Stimulated activated CD8-positive, alpha-beta memory T cell treated with anti-CD3 and anti-CD28 coated beads, Interleukin-15, amount 100 ng/mL, for 48 hours (primary cell): Measurements from ENCODE around the gene POLR1D.
"Not testable (repeated sequence)": the region's sequence is repeated elsewhere in the genome, so short reads cannot be mapped to it uniquely, and the experiment has no call there.

Experiments used
- DNase-seq, 2 donors: peaks; one replicate each; pipeline ENCODE4 v3.0.0-alpha.2; 2020; ENCODE audit warnings: low read depth in 2 of 2

POLR1D gene

GRCh38 chr13:27617881-27618321 is 3.8 kb upstream of the POLR1D start:
- no peak for DNase-seq

GRCh38 chr13:27619093-27619727 is 2.5 kb upstream of the POLR1D start:
- DNase-seq = no peak

GRCh38 chr13:27619728-27620376 is 1.8 kb upstream of the POLR1D start:
- no peak for DNase-seq

GRCh38 chr13:27620377-27621115 is 1.1 kb upstream of the POLR1D start, which contains the start of gene LNX2:
Gene LNX2 (minus strand): TSS chr13:27620529. CDS start chr13:27581703, 38,826 bp downstream.
- peak; percentile 96 for DNase-seq

GRCh38 chr13:27621116-27621365 is 651 bp upstream of the POLR1D start:
- DNase-seq = no peak

- DNase-seq = no peak
Measured at GRCh38 chr13:27622102-27622820, 569 bp downstream of the POLR1D start.

GRCh38 chr13:27622881-27623280 is 1.2 kb downstream of the POLR1D start:
- DNase-seq = no peak

- DNase-seq = no peak
Measured at GRCh38 chr13:27624071-27624470, 2.4 kb downstream of the POLR1D start.

- no peak for DNase-seq
Measured at GRCh38 chr13:27625839-27626238, 4.1 kb downstream of the POLR1D start.

GRCh38 chr13:27627380-27627779 is 5.7 kb downstream of the POLR1D start:
- DNase-seq = no peak

GRCh38 chr13:27628081-27628480 is 6.4 kb downstream of the POLR1D start:
- DNase-seq = no peak

- DNase-seq = not testable (repeated sequence)
Measured at GRCh38 chr13:27628766-27629165, 7.1 kb downstream of the POLR1D start.

GRCh38 chr13:27631156-27631555 is 9.5 kb downstream of the POLR1D start:
- no peak for DNase-seq

GRCh38 chr13:27631665-27632064 is 10.0 kb downstream of the POLR1D start:
- no peak for DNase-seq

- DNase-seq = no peak
Measured at GRCh38 chr13:27632214-27632613, 10.5 kb downstream of the POLR1D start.

GRCh38 chr13:27632648-27633047 is 11.0 kb downstream of the POLR1D start:
- DNase-seq = no peak

- DNase-seq = no peak
Measured at GRCh38 chr13:27634231-27634630, 12.5 kb downstream of the POLR1D start.

GRCh38 chr13:27634791-27635190 is 13.1 kb downstream of the POLR1D start:
- DNase-seq = no peak

- DNase-seq = no peak
Measured at GRCh38 chr13:27635266-27635665, 13.6 kb downstream of the POLR1D start.

GRCh38 chr13:27636589-27637288 is 15.0 kb downstream of the POLR1D start:
- DNase-seq = no peak

- DNase-seq = no peak
Measured at GRCh38 chr13:27637289-27637626, 15.6 kb downstream of the POLR1D start.

- DNase-seq = no peak
Measured at GRCh38 chr13:27638001-27638400, 16.3 kb downstream of the POLR1D start.
